GM21528 (cell line): ENCODE data around the gene UTS2R.
"Not testable (repeated sequence)": the region's sequence is repeated elsewhere in the genome, so short reads cannot be mapped to it uniquely, and the experiment has no call there.

Experiments used
- ATAC-seq: cut with Tn5 transposase; IDR thresholded peaks from one replicate; pipeline ENCODE4 v1.9.1; 2021; ENCODE audit warnings: mild to moderate bottlenecking, moderate library complexity; ENCODE audit not compliant: unreplicated experiment, low FRiP score

The UTS2R gene

DNA sequence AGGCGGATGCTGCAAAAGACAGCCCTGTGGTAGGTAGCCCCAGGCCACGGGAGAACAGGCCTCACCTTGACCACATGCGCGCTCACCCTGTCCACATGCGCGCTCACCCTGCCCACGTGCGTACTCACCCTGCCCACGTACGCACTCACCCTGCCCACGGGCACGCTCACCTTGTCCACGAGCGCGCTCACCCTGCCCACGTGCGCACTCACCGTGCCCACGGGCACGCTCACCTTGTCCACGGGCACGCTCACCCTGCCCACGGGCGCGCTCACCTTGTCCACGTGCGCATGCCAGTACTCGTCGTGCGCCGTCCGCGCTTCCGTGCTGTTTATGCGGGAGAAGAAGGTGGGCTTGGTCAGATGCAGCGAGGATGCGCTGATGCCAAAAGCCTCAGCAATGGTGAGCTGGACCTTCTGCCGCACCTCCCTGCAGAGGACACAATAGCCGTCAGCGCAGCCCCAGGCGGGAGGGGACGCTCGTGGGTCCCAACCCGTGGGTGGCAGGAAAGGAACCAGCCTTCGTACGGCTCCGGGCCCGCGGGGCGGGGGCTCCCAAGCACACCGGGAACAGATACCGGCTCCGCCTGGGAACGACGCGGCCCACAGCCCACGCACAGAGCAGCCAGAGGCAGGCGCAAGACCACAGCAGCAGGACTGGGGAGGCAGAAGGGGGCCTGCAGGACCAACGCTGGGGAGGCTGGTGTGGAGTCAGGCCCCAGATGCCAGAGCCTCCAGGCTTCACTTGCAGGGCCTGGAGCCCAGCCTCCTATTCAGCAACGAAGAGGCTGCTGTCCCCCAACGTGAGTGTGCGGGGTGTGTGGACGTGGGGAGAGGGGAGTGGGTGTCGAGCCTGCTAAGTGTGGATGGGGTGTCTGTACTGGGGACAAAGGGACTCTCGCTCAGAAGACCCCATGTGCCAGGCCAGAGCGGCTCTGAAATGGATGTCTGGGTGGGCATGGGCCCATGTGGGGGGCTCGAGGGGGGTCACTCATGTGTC is 32.4 kb downstream of the UTS2R start:
- no peak for ATAC-seq

- ATAC-seq: no peak
Observed at GRCh38 chr17:82405051-82405450, 33.5 kb downstream of the UTS2R start.

- ATAC-seq: no peak
Observed at GRCh38 chr17:82406131-82406671, 34.6 kb downstream of the UTS2R start.

DNA sequence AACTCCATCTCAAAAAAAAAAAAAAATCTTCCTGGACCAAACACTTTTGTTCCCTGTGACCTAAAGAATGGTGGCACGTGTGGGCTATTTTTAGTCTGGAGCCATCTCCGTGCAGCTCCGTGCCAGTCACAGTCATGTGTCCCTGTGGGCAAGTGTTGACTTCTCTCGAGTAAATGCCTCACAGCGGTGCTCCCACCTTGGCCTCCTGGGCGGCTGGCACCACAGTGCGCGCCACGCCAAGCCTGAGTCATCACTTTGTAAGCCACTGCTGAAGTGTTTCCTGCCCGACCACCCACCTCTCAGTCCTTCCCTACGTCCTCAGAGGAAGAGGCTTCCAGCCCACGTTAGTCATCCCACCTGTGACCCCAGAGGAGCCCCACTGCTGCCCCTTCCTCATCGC is 35.7 kb downstream of the UTS2R start:
- ATAC-seq: no peak

DNA sequence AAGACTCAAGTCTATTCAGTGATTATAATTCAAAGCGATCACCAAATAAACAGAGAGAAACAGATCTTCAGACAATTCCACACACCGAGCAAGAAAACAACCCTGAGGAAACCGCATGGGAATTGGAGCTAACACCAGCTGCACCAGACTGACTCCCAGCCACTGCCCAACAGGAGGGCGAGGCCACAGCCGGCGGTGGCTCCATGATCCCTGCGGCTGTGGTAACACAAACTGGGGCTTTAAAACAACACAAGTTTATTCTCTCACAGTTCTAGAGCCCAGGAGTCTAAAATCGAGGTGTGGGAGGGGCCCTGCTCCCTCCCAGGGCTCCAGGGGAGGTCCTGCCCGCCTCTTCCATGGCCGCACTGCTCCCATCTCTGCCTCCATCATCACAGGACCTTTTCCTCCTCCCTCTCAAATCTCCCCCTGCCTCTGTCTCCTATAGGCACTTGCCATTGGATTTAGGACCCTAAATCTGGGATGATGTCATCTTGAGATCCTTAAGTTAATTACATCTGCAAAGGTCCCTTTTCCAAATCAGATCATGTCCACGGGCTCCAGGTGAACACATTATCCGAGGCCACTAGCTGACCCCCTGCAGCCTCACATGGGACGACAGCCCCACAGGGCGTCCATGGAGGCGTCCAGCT is 36.8 kb downstream of the UTS2R start:
- ATAC-seq: no peak

- no peak for ATAC-seq
Observed at GRCh38 chr17:82408938-82409318, 37.4 kb downstream of the UTS2R start.

DNA sequence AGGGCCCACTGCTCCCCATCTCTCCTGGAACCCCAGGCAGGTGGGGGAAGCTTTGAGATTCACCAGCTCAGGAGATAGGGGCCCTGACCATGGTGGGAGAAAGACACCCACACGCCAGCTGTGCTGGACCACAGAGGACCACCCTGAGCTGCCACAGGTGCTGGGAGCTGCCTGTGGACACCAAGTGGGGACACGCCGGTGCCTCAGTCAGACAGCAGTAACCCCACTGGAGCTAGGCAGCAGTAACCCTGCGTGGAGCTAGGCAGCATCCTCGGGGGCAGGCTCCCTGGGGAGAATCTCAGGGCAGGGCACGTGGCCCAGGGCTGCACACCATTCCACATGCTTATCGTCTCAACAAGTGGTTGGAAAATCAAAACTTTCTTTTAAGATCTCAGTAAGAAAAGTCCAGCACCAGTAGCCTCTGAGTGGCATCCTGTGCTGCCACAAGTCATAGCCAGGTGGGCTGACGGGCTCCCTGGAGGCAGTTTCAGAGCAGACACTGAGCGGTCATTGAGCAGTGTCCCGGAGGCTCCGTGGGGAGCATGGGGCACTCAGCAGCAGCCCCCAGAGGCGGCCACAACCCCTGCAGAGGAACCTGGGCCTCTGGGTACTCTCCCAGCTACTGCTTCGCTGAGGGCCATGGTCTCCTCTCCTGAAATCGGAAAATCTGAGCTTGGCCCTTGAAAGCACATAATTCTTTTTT is 38.6 kb downstream of the UTS2R start:
- ATAC-seq: no peak

DNA sequence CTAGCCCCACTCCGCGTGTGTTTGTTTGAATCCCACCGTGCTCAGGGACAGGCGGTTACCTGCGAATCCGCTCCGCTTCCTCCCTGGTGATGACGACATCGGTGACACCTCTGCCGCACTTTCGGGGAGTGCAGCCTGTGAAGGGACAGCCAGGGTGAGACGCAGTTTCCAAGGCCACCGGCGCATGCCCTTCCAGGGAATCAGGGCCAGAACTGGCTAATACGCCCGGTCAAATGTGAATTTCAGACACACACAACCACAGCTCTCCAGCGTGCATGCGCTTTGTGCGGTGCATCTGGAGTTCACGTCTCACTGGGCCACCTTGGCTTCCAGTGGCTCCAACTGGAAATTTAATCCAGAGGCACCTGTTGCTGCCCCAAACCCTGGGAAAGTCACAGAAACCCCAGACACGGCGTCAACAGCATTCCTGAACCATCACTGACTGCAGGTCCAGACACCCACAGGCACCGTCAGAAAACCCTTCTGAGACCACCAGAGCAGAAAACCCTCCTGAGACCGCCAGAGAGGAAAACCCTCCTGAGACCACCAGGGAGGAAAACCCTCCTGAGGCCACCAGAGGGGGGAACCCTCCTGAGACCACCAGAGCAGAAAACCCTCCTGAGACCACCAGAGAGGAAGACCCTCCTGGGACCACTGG is 40.0 kb downstream of the UTS2R start:
- ATAC-seq: no peak

GRCh38 chr17:82412081-82412480 is 40.5 kb downstream of the UTS2R start:
- not testable (repeated sequence) for ATAC-seq

GRCh38 chr17:82412535-82413520 is 41.3 kb downstream of the UTS2R start:
- ATAC-seq: no peak

DNA sequence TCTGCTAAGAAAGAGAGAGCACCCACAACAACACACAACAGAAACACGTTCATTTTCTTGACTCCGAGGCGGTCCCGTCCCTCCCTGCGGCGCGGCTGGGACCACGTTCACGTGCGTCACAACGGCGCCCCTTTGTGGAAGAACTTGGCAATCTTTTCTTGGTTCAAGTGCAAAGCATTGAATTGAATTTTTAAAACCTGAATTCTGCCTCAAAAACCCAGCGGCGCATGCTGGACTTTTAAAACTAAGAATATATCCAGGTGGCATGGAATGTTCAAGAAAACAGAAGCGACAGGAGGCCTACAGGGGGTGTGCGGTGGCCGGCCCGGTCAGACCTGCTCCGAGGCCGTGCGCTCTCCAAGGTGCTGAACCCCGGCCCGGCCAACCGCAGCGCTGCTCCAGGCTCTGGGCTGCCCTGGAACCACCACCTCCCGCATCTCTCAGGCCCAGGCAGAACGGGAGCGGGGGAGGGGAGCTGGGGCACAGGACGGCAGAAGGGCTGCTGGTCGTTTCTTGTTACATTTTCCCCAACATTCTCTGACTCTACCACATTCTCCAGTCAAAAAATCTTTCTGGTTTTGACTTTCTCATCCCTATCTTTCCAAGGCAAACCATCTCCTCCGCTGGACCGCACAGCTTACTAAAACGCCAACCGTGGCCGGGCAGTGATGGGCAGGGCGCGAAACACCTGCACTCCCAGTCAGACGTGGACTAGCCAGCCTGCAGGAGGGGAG is 43.1 kb downstream of the UTS2R start:
- no peak for ATAC-seq

- ATAC-seq: no peak
Observed at GRCh38 chr17:82415336-82415735, 43.8 kb downstream of the UTS2R start.

DNA sequence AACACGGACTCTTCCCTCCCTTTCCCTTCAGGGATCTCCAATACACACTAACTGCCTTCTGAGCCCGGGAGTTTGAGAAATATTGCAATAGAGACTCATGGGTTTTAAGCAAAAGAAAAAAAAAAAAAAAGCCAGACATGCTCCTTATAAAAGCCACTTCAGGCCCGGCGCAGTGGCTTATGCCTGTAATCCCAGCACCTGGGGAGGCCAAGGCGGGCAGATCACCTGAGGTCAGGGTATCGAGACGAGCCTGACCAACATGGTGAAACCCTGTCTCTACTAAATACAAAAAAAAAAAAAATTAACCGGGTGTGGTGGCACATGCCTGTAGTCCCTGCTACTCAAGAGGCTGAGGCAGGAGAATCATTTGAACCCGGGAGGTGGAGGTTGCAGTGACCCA is 44.2 kb downstream of the UTS2R start:
- no peak for ATAC-seq

- ATAC-seq: no peak
Observed at GRCh38 chr17:82416264-82416663, 44.7 kb downstream of the UTS2R start.

DNA sequence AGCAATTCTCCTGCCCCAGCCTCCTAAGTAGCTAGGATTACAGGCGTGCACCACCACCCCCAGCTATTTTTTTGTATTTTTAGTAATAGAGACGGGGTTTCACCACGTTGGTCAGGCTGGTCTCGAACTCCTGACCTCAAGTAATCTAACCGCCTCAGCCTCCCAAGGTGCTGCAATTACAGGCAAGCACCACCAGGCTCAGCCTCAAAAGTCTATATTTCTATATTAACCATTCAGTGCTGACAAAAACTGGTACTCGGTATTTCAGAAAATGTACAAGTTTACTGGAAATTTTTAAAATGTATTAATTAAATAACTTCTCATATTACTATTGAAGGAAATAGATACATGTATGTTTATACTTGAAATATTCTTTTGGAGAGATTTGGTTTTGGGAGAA is 45.2 kb downstream of the UTS2R start:
- ATAC-seq: no peak

DNA sequence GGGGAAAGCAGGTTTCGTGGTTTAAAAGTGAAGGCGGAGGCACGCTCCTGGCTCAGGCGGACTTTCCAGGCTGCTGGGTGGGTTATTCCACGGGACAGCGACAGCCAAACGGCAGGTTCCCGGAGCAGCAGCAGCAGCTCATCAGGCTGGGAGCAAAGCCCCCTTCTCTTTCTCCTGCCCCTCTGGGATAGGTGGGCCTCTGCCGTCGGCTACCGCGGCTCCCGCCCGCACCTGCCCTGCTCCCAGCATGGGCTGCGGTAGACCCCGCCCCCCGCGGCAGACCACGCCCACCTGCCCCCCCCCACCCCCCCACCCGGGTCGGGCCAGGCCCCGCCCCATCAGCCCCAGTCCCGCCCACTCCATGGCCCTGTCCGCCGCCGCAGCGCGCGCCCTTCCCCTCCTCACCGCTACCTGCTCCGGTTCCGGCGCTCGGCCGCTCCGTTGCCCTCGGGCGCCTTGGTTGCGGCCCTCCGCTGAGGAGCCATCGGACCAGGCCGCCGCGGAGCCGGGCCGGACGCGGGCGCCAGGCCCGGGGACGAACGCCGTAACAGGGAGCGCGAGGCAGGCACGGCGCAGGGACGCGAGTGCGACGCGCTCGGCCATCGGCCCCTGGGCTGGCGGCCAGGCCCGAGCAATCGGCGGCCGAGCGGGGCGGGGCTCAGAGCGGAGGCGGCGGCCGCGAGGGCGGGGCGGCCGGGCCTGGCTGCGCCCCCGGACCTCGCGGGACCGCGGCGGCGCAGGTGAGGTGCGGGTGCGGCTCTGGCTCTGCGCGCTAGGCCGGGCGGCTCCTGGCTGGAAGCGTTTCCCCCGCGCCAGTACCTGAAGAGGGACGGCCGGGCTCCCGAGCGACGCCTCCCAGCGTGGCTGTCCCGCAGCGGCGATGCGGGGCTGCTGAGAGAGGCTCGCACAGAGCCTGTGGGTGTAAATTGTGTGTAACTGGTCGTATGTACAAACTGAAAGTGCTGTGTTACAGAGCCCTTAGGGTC is 46.7 kb downstream of the UTS2R start, which contains the start of the genes HEXD and OGFOD3:
HEXD (plus strand) TSS at position 347 of the 986 bp plus-strand sequence. CDS start 1,453 bp downstream, outside the sequence.
OGFOD3 (minus strand) TSS at position 586 of the 986 bp plus-strand sequence; CDS start at position 485, 101 bp downstream.
- ATAC-seq: peak; percentile 83

DNA sequence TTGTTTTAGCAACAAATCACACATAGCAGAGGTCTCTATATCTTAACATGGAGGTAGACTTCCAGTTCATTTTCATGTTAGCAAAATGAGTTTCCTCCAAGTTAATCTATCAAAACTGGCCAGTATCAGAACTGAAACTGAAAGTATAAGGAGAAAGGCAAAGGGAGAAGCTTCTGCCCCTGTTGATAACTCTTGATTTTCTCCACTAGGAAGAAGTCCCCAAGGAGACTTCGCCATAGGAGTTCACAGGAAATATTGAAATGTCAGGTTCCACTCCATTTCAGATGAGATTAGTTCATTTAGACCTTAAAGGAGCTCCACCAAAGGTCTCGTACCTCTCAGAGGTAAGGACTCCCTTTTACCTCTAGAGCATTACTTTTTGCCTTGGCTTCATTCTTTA is 48.0 kb downstream of the UTS2R start:
- ATAC-seq: no peak
